Endothelial cell of umbilical vein (primary cell): ENCODE data around the gene DUS1L. TPM values are rescaled to one million over a fixed set of nuclear protein-coding genes. Genes with fewer than 3 reads are reported as not detected.

Source experiments
- BruUV-seq: library from RNA; stranded (reverse); fragments of 400-500 nt; replicated peaks from 2 replicates; lab custom pipeline; 2021; lab: Mats Ljungman, UMichigan
- CTCF ChIA-PET: fragments of 300-600, 350-600 bp; sonication (Branson Sonifier 250); formaldehyde crosslinking; loops from one replicate; lab custom pipeline; 2021; ENCODE audit warnings: antibody characterized with exemption, inconsistent platforms; lab: Charles Lee
- POLR2A ChIA-PET: fragments of 300-600, 350-600 bp; sonication (Branson Sonifier 250); formaldehyde crosslinking; loops from one replicate; lab custom pipeline; 2021; ENCODE audit warnings: antibody characterized with exemption, inconsistent platforms; lab: Charles Lee
- DNase-seq: peaks from one replicate; pipeline ENCODE4 v3.0.0-alpha.2; 2011; ENCODE audit warnings: low read depth, low spot score
- FAIRE-seq: peaks from 2 replicates; lab custom pipeline; 2011; peaks lifted over from hg19 to GRCh38; lab: Jason Lieb, UNC
- H2AFZ ChIP-seq: 2 replicates; pipeline ENCODE4 v1.6.0; 2012; ENCODE audit warnings: low read depth, low read length, control low read depth, inconsistent platforms
- H3K27ac ChIP-seq: 2 replicates; pipeline ENCODE4 v1.5.1; 2011; ENCODE audit warnings: low read depth, mild to moderate bottlenecking, control low read depth, low read length, moderate library complexity; ENCODE audit not compliant: insufficient read depth
- H3K27me3 ChIP-seq, 2 experiments: 2 replicates each; pipeline versions ENCODE4 v1.6.0 to v1.6.1; 2011; ENCODE audit warnings: low read length in 2 of 2, mixed read lengths in 1 of 2; ENCODE audit not compliant: control insufficient read depth in 2 of 2, insufficient read depth in 2 of 2
- H3K36me3 ChIP-seq, 2 experiments: 2 replicates in 1 of 2; 3 replicates in 1 of 2; pipeline ENCODE4 v1.5.1; 2011; ENCODE audit warnings: low read length in 2 of 2, mild to moderate bottlenecking in 1 of 2, moderate library complexity in 1 of 2; ENCODE audit not compliant: control insufficient read depth in 2 of 2, insufficient read depth in 2 of 2; ENCODE audit errors: extremely low read depth in 1 of 2
- H3K4me1 ChIP-seq: 3 replicates; pipeline ENCODE4 v1.5.1; 2011; ENCODE audit warnings: mild to moderate bottlenecking, low read length; ENCODE audit not compliant: control insufficient read depth, insufficient read depth; ENCODE audit errors: extremely low read depth
- H3K4me2 ChIP-seq: 2 replicates; pipeline ENCODE4 v1.6.1; 2011; ENCODE audit warnings: low read length, control low read depth, mixed read lengths; ENCODE audit not compliant: insufficient read depth
- H3K4me3 ChIP-seq, 3 experiments: fragments of 200-600 bp in 1 of 3; sonication (generic), shearing (Covaris generic) in 1 of 3; replicated peaks in 1 of 3; 2 replicates each; pipeline ENCODE4 v1.5.1; 2011 to 2016; ENCODE audit warnings: control low read depth in 3 of 3, low read length in 3 of 3, mild to moderate bottlenecking in 2 of 3, inconsistent platforms in 1 of 3, low read depth in 1 of 3, moderate library complexity in 1 of 3; ENCODE audit not compliant: insufficient read depth in 1 of 3
- H3K79me2 ChIP-seq: 2 replicates; pipeline ENCODE4 v1.6.0; 2012; ENCODE audit warnings: low read length, inconsistent platforms; ENCODE audit not compliant: control insufficient read depth, insufficient read depth
- H3K9ac ChIP-seq: replicated peaks from 2 replicates; pipeline ENCODE3; 2011; ENCODE audit warnings: low read length, control low read depth; ENCODE audit not compliant: insufficient read depth; ENCODE audit errors: extremely low read depth
- H3K9me1 ChIP-seq: replicated peaks from 3 replicates; pipeline ENCODE4 v1.6.0; 2011; ENCODE audit warnings: mild to moderate bottlenecking, low read length; ENCODE audit not compliant: control insufficient read depth, insufficient read depth; ENCODE audit errors: extremely low read depth
- H3K9me3 ChIP-seq: replicated peaks from 2 replicates; pipeline ENCODE4 v1.5.1; 2012; ENCODE audit warnings: low read length, inconsistent platforms; ENCODE audit not compliant: control insufficient read depth, insufficient read depth
- H4K20me1 ChIP-seq: replicated peaks from 2 replicates; pipeline ENCODE3; 2011; ENCODE audit warnings: mild to moderate bottlenecking, low read length; ENCODE audit not compliant: control insufficient read depth, insufficient read depth; ENCODE audit errors: extremely low read depth
- EZH2 ChIP-seq: IDR thresholded peaks from 2 replicates; pipeline ENCODE4 v1.6.1; 2012; ENCODE audit warnings: borderline replicate concordance, low read depth, mild to moderate bottlenecking, moderate library complexity, low read length, inconsistent platforms; ENCODE audit not compliant: severe bottlenecking
- FOS ChIP-seq: IDR thresholded peaks from 2 replicates; pipeline ENCODE4 v1.6.1; 2011; ENCODE audit warnings: mild to moderate bottlenecking, low read length, moderate library complexity, borderline replicate concordance; ENCODE audit not compliant: insufficient read depth
- GATA2 ChIP-seq: IDR thresholded peaks from 2 replicates; pipeline ENCODE4 v1.7.0; 2011; ENCODE audit warnings: low read depth, mild to moderate bottlenecking, moderate library complexity, mixed read lengths, low read length; ENCODE audit not compliant: insufficient read length, insufficient read depth
- JUN ChIP-seq: IDR thresholded peaks from 2 replicates; pipeline ENCODE4 v1.6.1; 2011; ENCODE audit warnings: borderline replicate concordance, low read depth; ENCODE audit not compliant: insufficient read length, insufficient read depth
- MAX ChIP-seq: IDR thresholded peaks from 2 replicates; pipeline ENCODE4 v1.6.1; 2011; ENCODE audit not compliant: insufficient read depth, insufficient read length
- MYC ChIP-seq: IDR thresholded peaks from one replicate; pipeline ENCODE4 v1.6.1; 2011; ENCODE audit warnings: mild to moderate bottlenecking, low read depth, low read length
- POLR2A ChIP-seq: IDR thresholded peaks from 2 replicates; pipeline ENCODE4 v1.6.1; 2012; ENCODE audit warnings: low read depth, mild to moderate bottlenecking, control low read depth, low read length
- POLR2AphosphoS5 ChIP-seq: IDR thresholded peaks from 2 replicates; pipeline ENCODE4 v1.6.1; 2012; ENCODE audit warnings: low read depth, mild to moderate bottlenecking, control low read depth, low read length, moderate library complexity; ENCODE audit not compliant: insufficient read depth
- dilution Hi-C: fragments of 300-500 bp; cut with MboI; formaldehyde crosslinking; loops from one replicate; pipeline ENCODE4 v1.15.0; 2019; ENCODE audit warnings: low sequenced_read_pairs; ENCODE audit not compliant: extremely low pct_ligation_motif_present
- intact Hi-C: fragments of 100-400 bp; cut with micrococcal nuclease; formaldehyde crosslinking; loops from one replicate; pipeline ENCODE4 v1.10.0; 2022
- polyA plus RNA-seq, 4 experiments: library from polyadenylated mRNA; depleted of rRNA in 3 of 4; stranded (reverse) in 3 of 4; unstranded in 1 of 4; fragments of >200 nt; gene quantifications; 2 replicates each; pipeline versions ENCODE4 v1.2.1 to v1.2.3, GENCODE V29; 2011 to 2012; ENCODE audit warnings: missing spikeins in 1 of 4
- total RNA-seq: library from RNA; stranded (reverse); gene quantifications from 2 replicates; pipeline ENCODE4 v1.2.3, GENCODE V29; 2021
- TF ChIP-seq, protein P1 (sequence below), 2 donors: IDR thresholded peaks; 1 replicate in 1 of 2; 2 replicates in 1 of 2; pipeline ENCODE4 v1.5.1; 2011; ENCODE audit warnings: low read length in 2 of 2, mild to moderate bottlenecking in 2 of 2, moderate library complexity in 2 of 2, control low read depth in 1 of 2, inconsistent platforms in 1 of 2, low read depth in 1 of 2; ENCODE audit not compliant: insufficient read depth in 1 of 2; ENCODE audit errors: extremely low read depth in 1 of 2

DUS1L gene
- total and polyA plus RNA-seq, 2 donors (not counting 3 experiments of a cell fraction or from before 2014, with no cell fraction given), result 60.1 to 92.9 TPM

- Histone ChIP-seq H3K9me3 (no peaks in the 10 kb centered on the region), H3K4me1 (no peaks in the 10 kb centered on the region), H3K27me3 (no peaks in the 10 kb centered on the region), H3K27ac (no peak overlapping the region), H3K9ac (no peak overlapping the region), H3K36me3 (peaks cover 24 to 40% of the 10 kb centered on the region in 2 experiments), H3K79me2 (no peaks in the 10 kb centered on the region), H3K4me2 (no peak overlapping the region), H2AFZ (no peak overlapping the region), H4K20me1 (no peaks in the 10 kb centered on the region), H3K9me1 (no peaks in the 10 kb centered on the region), H3K4me3 (no peak overlapping the region)
- TF ChIP-seq, protein P1, sequence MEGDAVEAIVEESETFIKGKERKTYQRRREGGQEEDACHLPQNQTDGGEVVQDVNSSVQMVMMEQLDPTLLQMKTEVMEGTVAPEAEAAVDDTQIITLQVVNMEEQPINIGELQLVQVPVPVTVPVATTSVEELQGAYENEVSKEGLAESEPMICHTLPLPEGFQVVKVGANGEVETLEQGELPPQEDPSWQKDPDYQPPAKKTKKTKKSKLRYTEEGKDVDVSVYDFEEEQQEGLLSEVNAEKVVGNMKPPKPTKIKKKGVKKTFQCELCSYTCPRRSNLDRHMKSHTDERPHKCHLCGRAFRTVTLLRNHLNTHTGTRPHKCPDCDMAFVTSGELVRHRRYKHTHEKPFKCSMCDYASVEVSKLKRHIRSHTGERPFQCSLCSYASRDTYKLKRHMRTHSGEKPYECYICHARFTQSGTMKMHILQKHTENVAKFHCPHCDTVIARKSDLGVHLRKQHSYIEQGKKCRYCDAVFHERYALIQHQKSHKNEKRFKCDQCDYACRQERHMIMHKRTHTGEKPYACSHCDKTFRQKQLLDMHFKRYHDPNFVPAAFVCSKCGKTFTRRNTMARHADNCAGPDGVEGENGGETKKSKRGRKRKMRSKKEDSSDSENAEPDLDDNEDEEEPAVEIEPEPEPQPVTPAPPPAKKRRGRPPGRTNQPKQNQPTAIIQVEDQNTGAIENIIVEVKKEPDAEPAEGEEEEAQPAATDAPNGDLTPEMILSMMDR (IDR thresholded peaks at IDR 0.05; ENCODE audit: extremely low read depth in 1 of 2, insufficient read depth in 1 of 2, low read depth in 1 of 2, low read length in 2 of 2), result no peak
- no peak for TF ChIP-seq JUN
- no peak for TF ChIP-seq POLR2A
- TF ChIP-seq EZH2, result no peak
- no peak for TF ChIP-seq FOS
- no peak for TF ChIP-seq MAX
- no peak for TF ChIP-seq MYC
- no peak for TF ChIP-seq GATA2
- no peak for TF ChIP-seq POLR2AphosphoS5
- dilution Hi-C loops, result no loop called here
- CTCF ChIA-PET, result no interaction called here
- FAIRE-seq (no peak), DNase-seq (no peak)
- TSS peak; percentile 51 for BruUV-seq
- POLR2A ChIA-PET, result no interaction called here
- intact Hi-C loops, result no loop called here
These were observed 12.8 kb upstream of the DUS1L start for GRCh38 chr17:82078433-82078832.
